Neuron (in vitro differentiated cells): Measurements from ENCODE around the gene THSD7B.
"Not testable (repeated sequence)": the region's sequence is repeated elsewhere in the genome, so short reads cannot be mapped to it uniquely, and the experiment has no call there.

ENCODE experiments used
- H2AFZ ChIP-seq: one replicate; pipeline ENCODE4 v1.6.1; 2013; ENCODE audit warnings: low read depth, mild to moderate bottlenecking, inconsistent platforms, low read length, moderate library complexity
- H3K27me3 ChIP-seq: one replicate; pipeline ENCODE4 v1.6.1; 2013; ENCODE audit warnings: low read length; ENCODE audit not compliant: insufficient read depth
- H3K36me3 ChIP-seq: one replicate; pipeline ENCODE4 v1.6.1; 2013; ENCODE audit warnings: low read length; ENCODE audit not compliant: insufficient read depth
- H3K4me1 ChIP-seq: one replicate; pipeline ENCODE4 v1.6.1; 2013; ENCODE audit warnings: low read length; ENCODE audit not compliant: insufficient read depth
- H3K4me3 ChIP-seq: 2 replicates; pipeline ENCODE4 v1.5.1; 2013; ENCODE audit warnings: mild to moderate bottlenecking, low read length, moderate library complexity
- H3K9me3 ChIP-seq: one replicate; pipeline ENCODE4 v1.6.1; 2013; ENCODE audit warnings: low read length

THSD7B gene

GRCh38 chr2:137047369-137047768 is 282.0 kb downstream of the THSD7B start:
- Histone ChIP-seq H3K27me3 (no peaks in the 10 kb centered on the region), H3K4me3 (no peak overlapping the region), H3K4me1 (no peaks in the 10 kb centered on the region), H2AFZ (no peak overlapping the region), H3K36me3 (no peaks in the 10 kb centered on the region), H3K9me3 (no peaks in the 10 kb centered on the region)

DNA sequence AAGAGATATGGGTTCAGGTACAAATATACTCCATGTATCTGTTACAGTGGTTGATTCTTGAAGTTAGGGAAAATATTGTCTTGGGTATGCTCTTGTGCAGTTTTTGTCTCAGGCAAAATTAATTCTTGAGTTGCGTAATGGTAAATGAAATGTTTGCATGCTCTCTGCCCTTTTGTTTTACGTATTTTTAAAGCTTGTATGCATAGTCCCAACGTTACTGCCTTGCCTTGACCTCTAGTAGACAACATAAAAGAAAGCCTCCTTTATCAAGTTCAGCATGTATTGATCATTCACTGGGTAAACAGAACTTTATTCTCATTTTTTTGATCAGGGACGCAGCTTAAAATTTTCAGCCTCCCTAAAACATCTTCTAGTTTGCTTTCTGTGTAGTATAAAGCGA is 283.1 kb downstream of the THSD7B start:
- Histone ChIP-seq H2AFZ (no peak overlapping the region), H3K9me3 (no peaks in the 10 kb centered on the region)

GRCh38 chr2:137049518-137049917 is 284.2 kb downstream of the THSD7B start:
- H3K36me3 ChIP-seq: no peaks in the 10 kb centered on the region
- H3K9me3 ChIP-seq: no peaks in the 10 kb centered on the region
- no peak overlapping the region for H3K4me3 ChIP-seq
- H3K4me1 ChIP-seq: no peaks in the 10 kb centered on the region
- no peaks in the 10 kb centered on the region for H3K27me3 ChIP-seq
- H2AFZ ChIP-seq: no peak overlapping the region

More for the DNA sequence above, 283.1 kb downstream of the THSD7B start:
- Histone ChIP-seq H3K27me3 (no peaks in the 10 kb centered on the region), H3K4me3 (no peak overlapping the region), H3K4me1 (no peaks in the 10 kb centered on the region), H3K36me3 (no peaks in the 10 kb centered on the region)

DNA sequence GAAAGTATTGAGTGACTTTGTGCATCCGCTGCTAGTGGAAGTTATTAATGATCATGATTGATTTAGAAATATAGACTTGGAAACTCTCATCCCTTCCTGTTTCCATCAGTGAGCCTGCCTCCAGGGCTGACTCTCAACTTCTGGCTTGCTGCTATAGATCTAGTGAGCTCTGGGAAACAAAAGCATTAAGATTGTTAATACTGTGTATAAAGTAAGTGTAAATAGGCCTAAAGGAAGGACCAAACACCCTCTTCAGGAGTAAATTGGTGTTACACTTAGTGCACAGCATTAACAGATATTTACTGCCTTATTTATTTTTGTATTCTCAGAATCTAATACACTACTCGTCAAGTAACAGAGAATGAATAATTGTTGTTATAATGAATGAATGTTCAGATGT is 285.6 kb downstream of the THSD7B start:
- Histone ChIP-seq H3K4me1 (no peaks in the 10 kb centered on the region), H3K9me3 (no peaks in the 10 kb centered on the region), H3K4me3 (no peak overlapping the region), H3K36me3 (no peaks in the 10 kb centered on the region), H2AFZ (no peak overlapping the region), H3K27me3 (no peaks in the 10 kb centered on the region)

DNA sequence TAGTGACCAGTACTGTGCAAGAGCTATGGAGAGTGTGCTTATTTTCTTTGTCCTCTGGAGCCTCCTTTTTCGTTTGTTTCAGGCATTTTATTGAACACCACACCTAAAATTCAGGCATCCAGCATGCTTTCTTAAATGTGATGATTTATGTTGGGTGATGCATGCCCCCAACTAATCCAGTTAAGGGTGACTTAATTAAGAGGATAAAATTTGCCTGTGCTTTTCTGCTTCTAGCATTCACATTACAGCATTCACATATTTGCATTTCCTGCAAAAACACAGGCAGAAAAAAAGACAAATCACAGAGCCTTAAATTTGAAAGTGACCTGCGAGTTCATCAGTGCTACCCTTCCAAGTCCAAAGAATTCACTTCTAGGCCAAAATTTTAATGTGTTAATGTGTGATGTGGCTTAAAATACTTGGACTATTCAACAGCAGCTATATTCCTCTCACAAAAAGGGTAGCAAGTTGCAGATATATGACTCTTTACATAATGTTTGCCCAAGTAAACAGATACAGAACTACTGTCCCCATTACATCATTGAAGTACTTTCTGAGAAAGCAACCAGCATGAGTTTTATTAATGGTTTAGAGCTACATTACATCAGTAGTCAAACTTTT is 286.5 kb downstream of the THSD7B start:
- H3K27me3 ChIP-seq: no peaks in the 10 kb centered on the region
- no peak overlapping the region for H3K4me3 ChIP-seq
- H3K9me3 ChIP-seq: no peaks in the 10 kb centered on the region
- no peaks in the 10 kb centered on the region for H3K36me3 ChIP-seq
- H3K4me1 ChIP-seq: no peaks in the 10 kb centered on the region
- H2AFZ ChIP-seq: no peak overlapping the region

DNA sequence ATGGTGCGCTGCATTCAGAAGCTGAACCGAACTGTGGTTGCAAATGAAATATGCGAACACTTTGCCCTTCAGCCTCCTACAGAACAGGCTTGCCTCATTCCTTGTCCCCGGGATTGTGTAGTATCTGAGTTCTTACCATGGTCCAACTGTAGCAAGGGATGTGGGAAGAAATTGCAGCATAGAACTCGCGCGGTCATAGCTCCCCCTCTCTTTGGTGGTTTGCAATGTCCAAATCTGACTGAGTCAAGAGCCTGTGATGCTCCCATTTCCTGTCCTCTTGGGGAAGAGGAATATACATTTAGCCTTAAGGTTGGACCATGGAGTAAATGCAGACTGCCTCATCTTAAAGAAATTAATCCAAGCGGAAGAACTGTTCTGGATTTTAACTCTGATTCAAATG is 291.4 kb downstream of the THSD7B start:
- no peak overlapping the region for H3K4me3 ChIP-seq
- no peak overlapping the region for H2AFZ ChIP-seq
- no peaks in the 10 kb centered on the region for H3K36me3 ChIP-seq
- H3K9me3 ChIP-seq: no peaks in the 10 kb centered on the region
- H3K27me3 ChIP-seq: no peaks in the 10 kb centered on the region
- no peaks in the 10 kb centered on the region for H3K4me1 ChIP-seq

DNA sequence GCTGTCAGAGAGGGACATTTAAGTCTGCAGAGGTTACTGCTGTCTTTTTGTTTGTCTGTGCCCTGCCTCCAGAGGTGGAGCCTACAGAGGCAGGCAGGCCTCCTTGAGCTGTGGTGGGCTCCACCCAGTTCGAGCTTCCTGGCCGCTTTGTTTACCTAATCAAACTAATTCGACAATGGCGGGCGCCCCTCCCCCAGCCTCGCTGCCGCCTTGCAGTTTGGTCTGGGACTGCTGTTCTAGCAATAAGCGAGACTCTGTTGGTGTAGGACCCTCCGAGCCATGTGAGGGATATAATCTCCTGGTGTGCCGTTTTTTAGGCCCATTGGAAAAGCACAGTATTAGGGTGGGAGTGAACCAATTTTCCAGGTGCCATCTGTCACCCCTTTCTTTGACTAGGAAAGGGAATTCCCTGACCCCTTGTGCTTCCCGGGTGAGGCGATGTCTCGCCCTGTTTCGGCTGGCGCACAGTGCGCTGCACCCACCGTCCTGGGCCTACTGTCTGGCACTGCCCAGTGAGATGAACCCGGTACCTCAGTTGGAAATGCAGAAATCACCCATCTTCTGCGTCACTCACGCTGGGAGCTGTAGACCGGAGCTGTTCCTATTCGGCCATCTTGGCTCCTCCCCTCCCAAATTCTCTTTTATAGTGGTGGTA is 310.9 kb downstream of the THSD7B start:
- not testable (repeated sequence) for H3K36me3 ChIP-seq, H3K4me1 ChIP-seq, H3K9me3 ChIP-seq

DNA sequence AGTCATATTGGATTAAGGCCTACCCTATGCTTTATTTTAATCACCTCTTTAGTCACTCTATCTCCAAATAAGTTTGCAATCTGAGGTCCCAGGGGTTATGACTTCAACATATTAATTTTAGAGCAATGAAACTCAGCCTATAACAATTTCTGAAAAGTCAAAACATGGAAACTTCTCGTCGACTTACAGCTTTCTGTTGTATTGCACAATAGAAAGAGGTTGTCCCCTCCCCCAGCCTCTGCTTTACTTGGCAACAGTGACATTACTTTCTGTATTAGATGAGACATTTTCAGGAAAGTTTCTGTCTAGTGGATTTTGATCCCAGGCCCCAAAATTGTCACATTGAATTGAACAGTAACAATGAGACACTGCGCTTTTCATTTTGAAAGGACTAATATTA is 326.4 kb downstream of the THSD7B start:
- Histone ChIP-seq H3K9me3 (no peaks in the 10 kb centered on the region), H2AFZ (no peak overlapping the region)

More for the DNA sequence above, 310.9 kb downstream of the THSD7B start:
- H3K27me3 ChIP-seq, H3K4me3 ChIP-seq, H2AFZ ChIP-seq: not testable (repeated sequence)

GRCh38 chr2:137093116-137093515 is 327.8 kb downstream of the THSD7B start:
- Histone ChIP-seq H3K4me3 (no peak overlapping the region), H3K27me3 (no peaks in the 10 kb centered on the region), H3K4me1 (no peaks in the 10 kb centered on the region), H3K36me3 (no peaks in the 10 kb centered on the region), H2AFZ (no peak overlapping the region), H3K9me3 (no peaks in the 10 kb centered on the region)

More for the DNA sequence above, 326.4 kb downstream of the THSD7B start:
- Histone ChIP-seq H3K4me1 (no peaks in the 10 kb centered on the region), H3K27me3 (no peaks in the 10 kb centered on the region), H3K4me3 (no peak overlapping the region), H3K36me3 (no peaks in the 10 kb centered on the region)

DNA sequence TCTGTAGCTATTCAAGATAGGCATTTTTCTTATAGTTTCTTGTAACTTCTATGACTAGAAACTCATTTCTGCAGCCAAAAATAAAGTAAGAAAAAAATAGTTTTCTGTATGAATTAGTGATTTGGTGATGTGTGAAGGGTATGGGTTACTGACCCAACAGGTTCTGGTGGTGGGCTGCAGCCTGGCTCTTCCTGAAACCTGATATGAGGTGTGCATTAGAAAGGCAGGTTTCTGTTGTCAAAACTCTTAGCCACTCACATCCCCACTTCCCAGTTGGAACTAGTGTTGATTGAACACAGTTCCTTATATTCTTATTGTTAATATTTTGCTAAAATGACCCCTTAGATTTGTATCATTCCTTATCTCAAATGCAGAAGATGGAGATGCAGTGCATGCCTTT is 330.8 kb downstream of the THSD7B start:
- Histone ChIP-seq H3K4me1 (no peaks in the 10 kb centered on the region), H3K36me3 (no peaks in the 10 kb centered on the region), H3K27me3 (no peaks in the 10 kb centered on the region), H2AFZ (no peak overlapping the region), H3K9me3 (no peaks in the 10 kb centered on the region), H3K4me3 (no peak overlapping the region)

DNA sequence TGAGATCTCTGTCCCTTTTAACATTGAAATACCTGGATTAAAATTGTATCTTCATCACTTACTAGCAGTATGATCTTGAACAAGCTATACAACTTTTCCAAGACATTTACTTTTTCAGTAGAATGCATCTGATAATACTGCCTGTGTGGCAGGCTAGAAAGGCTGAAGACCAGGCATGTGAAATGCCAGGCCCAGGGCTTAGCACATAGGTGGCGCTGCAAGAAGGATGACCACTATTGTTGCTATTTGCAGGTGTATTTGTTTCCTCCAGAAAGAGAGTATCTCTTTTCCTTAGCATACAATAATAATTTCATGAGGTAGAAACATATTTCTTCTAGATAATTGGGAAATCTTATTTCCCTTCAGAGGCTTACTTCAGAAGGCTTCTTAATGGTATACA is 331.3 kb downstream of the THSD7B start:
- no peak overlapping the region for H2AFZ ChIP-seq
- no peaks in the 10 kb centered on the region for H3K36me3 ChIP-seq
- no peaks in the 10 kb centered on the region for H3K27me3 ChIP-seq
- no peaks in the 10 kb centered on the region for H3K9me3 ChIP-seq
- H3K4me3 ChIP-seq: no peak overlapping the region
- H3K4me1 ChIP-seq: no peaks in the 10 kb centered on the region

- not testable (repeated sequence) for H3K4me3 ChIP-seq, H2AFZ ChIP-seq, H3K27me3 ChIP-seq, H3K9me3 ChIP-seq, H3K36me3 ChIP-seq, H3K4me1 ChIP-seq
These were observed 336.5 kb downstream of the THSD7B start for GRCh38 chr2:137101814-137102213.

DNA sequence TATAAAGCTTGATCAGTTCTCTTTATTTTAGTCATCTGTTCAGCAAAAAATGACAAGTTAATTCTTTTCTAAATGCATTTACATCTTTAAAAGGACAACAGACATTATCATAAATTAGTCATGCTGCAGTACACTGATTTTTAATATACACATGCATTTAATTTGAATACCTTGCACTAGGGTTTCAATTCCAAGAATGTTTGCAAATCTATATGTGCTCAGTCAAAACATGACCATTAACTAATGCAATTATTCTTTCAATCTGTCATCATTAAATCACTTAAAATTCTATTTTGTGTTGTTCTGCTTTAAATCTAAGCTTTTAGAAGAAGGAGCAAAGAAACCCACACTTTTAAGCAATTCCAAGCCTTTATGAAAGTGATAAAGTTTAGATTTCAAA is 342.6 kb downstream of the THSD7B start:
- Histone ChIP-seq H3K4me3 (no peak overlapping the region), H3K9me3 (no peaks in the 10 kb centered on the region), H2AFZ (no peak overlapping the region), H3K4me1 (no peaks in the 10 kb centered on the region), H3K36me3 (no peaks in the 10 kb centered on the region), H3K27me3 (no peaks in the 10 kb centered on the region)

DNA sequence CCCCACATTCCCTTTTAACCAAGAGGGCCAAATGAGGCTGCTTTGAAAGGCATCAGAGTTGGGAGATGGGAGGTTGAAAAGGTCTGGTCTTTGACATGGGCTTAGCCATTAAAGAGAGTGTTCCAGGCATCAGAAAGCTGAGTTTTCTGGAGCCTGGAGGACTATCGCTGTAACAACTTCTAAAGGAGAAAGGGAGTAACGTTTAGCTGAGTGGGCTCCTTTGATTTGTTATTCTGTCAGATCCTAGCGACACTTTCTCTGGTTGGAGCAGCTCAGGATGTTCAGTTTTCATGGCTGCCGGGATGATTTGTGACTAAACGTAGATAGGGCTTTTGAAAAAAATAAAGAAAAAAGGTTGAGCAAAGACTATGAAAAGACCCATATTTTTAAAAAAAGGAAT is 346.6 kb downstream of the THSD7B start:
- no peaks in the 10 kb centered on the region for H3K27me3 ChIP-seq
- H2AFZ ChIP-seq: no peak overlapping the region
- H3K4me3 ChIP-seq: no peak overlapping the region
- no peaks in the 10 kb centered on the region for H3K36me3 ChIP-seq
- H3K9me3 ChIP-seq: no peaks in the 10 kb centered on the region
- no peaks in the 10 kb centered on the region for H3K4me1 ChIP-seq
